GM23248 (cell line): ENCODE measurements around the gene SLC2A6.

Experiments used
- EZH2 ChIP-seq: fragments of 200-600 bp; sonication (generic); IDR thresholded peaks from 2 replicates; pipeline ENCODE4 v1.6.1; 2018; ENCODE audit warnings: antibody characterized with exemption, mild to moderate bottlenecking; ENCODE audit not compliant: insufficient read depth, poor library complexity, severe bottlenecking
- EZH2phosphoT487 ChIP-seq: fragments of 200-600 bp; sonication (generic); IDR thresholded peaks from 2 replicates; pipeline ENCODE4 v1.6.1; 2018; ENCODE audit warnings: antibody characterized with exemption, moderate library complexity, mild to moderate bottlenecking, low read depth; ENCODE audit not compliant: insufficient read depth

GRCh38 chr9:133499892-133500270, 21.0 kb upstream of the SLC2A6 start:
- TF ChIP-seq EZH2: no peak
- TF ChIP-seq EZH2phosphoT487: no peak
